BJ (cell line): Measurements from ENCODE around the gene C20orf173. TPM values are rescaled to one million over a fixed set of nuclear protein-coding genes. Genes with fewer than 3 reads are reported as not detected.

Experiments used
- polyA plus RNA-seq: library from polyadenylated mRNA; depleted of rRNA; stranded (reverse); fragments of >200 nt; gene quantifications from 2 replicates; pipeline ENCODE4 v1.2.3, GENCODE V29; 2011; rRNA removed

C20orf173 gene
- polyA plus RNA-seq, 1 experiment, result not detected

Other genes starting within 250 kb of the C20orf173 start
- gene EIF6, start 244.9 kb downstream of the C20orf173 start, polyA plus RNA-seq, result 182 and 261 TPM in 2 replicates
- gene FAM83C, start 237.2 kb downstream of the C20orf173 start, polyA plus RNA-seq, result not detected in 2 replicates
- gene UQCC1, start 117.7 kb downstream of the C20orf173 start, polyA plus RNA-seq, result 44.2 and 45.9 TPM in 2 replicates
- gene GDF5, start 91.4 kb downstream of the C20orf173 start, polyA plus RNA-seq, result 7.6 and 10.9 TPM in 2 replicates
- gene CEP250, start 74.1 kb downstream of the C20orf173 start, polyA plus RNA-seq, result 6.6 and 7.9 TPM in 2 replicates
- gene ERGIC3, start 12.4 kb upstream of the C20orf173 start, polyA plus RNA-seq, result 567 and 917 TPM in 2 replicates
- 8.3 and 11.4 TPM in 2 replicates for gene SPAG4, start 86.2 kb upstream of the C20orf173 start, polyA plus RNA-seq
- 134 and 217 TPM in 2 replicates for gene CPNE1, start 135.2 kb upstream of the C20orf173 start, polyA plus RNA-seq
- gene RBM12, start 135.2 kb upstream of the C20orf173 start, polyA plus RNA-seq, result 54.4 and 60.2 TPM in 2 replicates
- gene NFS1, start 169.7 kb upstream of the C20orf173 start, polyA plus RNA-seq, result 40.9 and 45.6 TPM in 2 replicates
- gene ROMO1, start 169.8 kb upstream of the C20orf173 start, polyA plus RNA-seq, result 306 and 399 TPM in 2 replicates
- gene RBM39, start 212.6 kb upstream of the C20orf173 start, polyA plus RNA-seq, result 63.5 and 107 TPM in 2 replicates
- 23.5 and 24.9 TPM in 2 replicates for gene PHF20, start 242.4 kb upstream of the C20orf173 start, polyA plus RNA-seq